OCI-LY1 (cell line): ENCODE results near the gene NPY4R2.
"Not testable (repeated sequence)": the region's sequence is repeated elsewhere in the genome, so short reads cannot be mapped to it uniquely, and the experiment has no call there.

Experiments used
- H2AFZ ChIP-seq: fragments of 200-600 bp; sonication (generic), shearing (Covaris generic); 2 replicates; pipeline ENCODE4 v1.6.0; 2014; ENCODE audit warnings: antibody characterized with exemption, mild to moderate bottlenecking, low read length
- H3F3A ChIP-seq: fragments of 200-600 bp; sonication (generic), shearing (Covaris generic); 2 replicates; pipeline ENCODE4 v1.6.0; 2014; ENCODE audit warnings: mild to moderate bottlenecking, antibody characterized with exemption, low read length, moderate library complexity; ENCODE audit not compliant: insufficient read depth
- H3K27ac ChIP-seq: fragments of 200-600 bp; sonication (generic); 2 replicates; pipeline ENCODE4 v1.5.1; 2014; ENCODE audit warnings: low read length, mixed run types, mild to moderate bottlenecking, low read depth; ENCODE audit not compliant: poor library complexity, severe bottlenecking
- H3K27me3 ChIP-seq: fragments of 200-600 bp; sonication (generic); 2 replicates; pipeline ENCODE4 v1.6.0; 2014; ENCODE audit warnings: antibody characterized with exemption, mild to moderate bottlenecking, low read length, moderate library complexity; ENCODE audit not compliant: insufficient read depth
- H3K36me3 ChIP-seq: fragments of 200-600 bp; sonication (generic); 2 replicates; pipeline ENCODE4 v1.6.1; 2014; ENCODE audit warnings: mild to moderate bottlenecking, antibody characterized with exemption, low read length, moderate library complexity, mixed read lengths; ENCODE audit not compliant: insufficient read depth
- H3K4me1 ChIP-seq: fragments of 200-600 bp; sonication (generic); 2 replicates; pipeline ENCODE4 v1.5.1; 2014; ENCODE audit warnings: mild to moderate bottlenecking, low read length, moderate library complexity; ENCODE audit not compliant: insufficient read depth, severe bottlenecking
- H3K4me2 ChIP-seq: fragments of 200-600 bp; sonication (generic), shearing (Covaris generic); 2 replicates; pipeline ENCODE4 v1.6.1; 2014; ENCODE audit warnings: low read length
- H3K4me3 ChIP-seq: fragments of 200-600 bp; sonication (generic); 2 replicates; pipeline ENCODE4 v1.5.1; 2014; ENCODE audit warnings: low read length, low read depth, mild to moderate bottlenecking, mixed read lengths; ENCODE audit not compliant: poor library complexity, severe bottlenecking
- H3K79me2 ChIP-seq: fragments of 200-600 bp; shearing (Covaris generic); 2 replicates; pipeline ENCODE4 v1.6.1; 2016; ENCODE audit warnings: mixed run types, low read length, mixed read lengths; ENCODE audit not compliant: insufficient read depth
- H3K9ac ChIP-seq: fragments of 200-600 bp; sonication (generic), shearing (Covaris generic); 2 replicates; pipeline ENCODE4 v1.6.1; 2014; ENCODE audit warnings: mild to moderate bottlenecking, low read length, mixed read lengths
- H3K9me2 ChIP-seq: fragments of 200-600 bp; sonication (generic), shearing (Covaris generic); 2 replicates; pipeline ENCODE4 v1.6.1; 2014; ENCODE audit warnings: low read depth, mild to moderate bottlenecking, low read length, mixed read lengths
- H3K9me3 ChIP-seq: fragments of 200-600 bp; shearing (Covaris generic); 2 replicates; pipeline ENCODE4 v1.6.1; 2014; ENCODE audit warnings: low read length, mixed read lengths
- H4K20me1 ChIP-seq: fragments of 200-600 bp; sonication (generic), shearing (Covaris generic); 2 replicates; pipeline ENCODE4 v1.6.0; 2016; ENCODE audit warnings: mild to moderate bottlenecking, low read length; ENCODE audit not compliant: insufficient read depth

NPY4R2 gene

GRCh38 chr10:47957158-47957557, 38.7 kb downstream of the NPY4R2 start:
- H3F3A ChIP-seq, H2AFZ ChIP-seq, H4K20me1 ChIP-seq, H3K9me3 ChIP-seq, H3K36me3 ChIP-seq, H3K27me3 ChIP-seq, H3K9ac ChIP-seq, H3K4me2 ChIP-seq, H3K9me2 ChIP-seq, H3K4me1 ChIP-seq, H3K4me3 ChIP-seq, H3K27ac ChIP-seq, H3K79me2 ChIP-seq: not testable (repeated sequence)

GRCh38 chr10:47959677-47960076, 41.2 kb downstream of the NPY4R2 start:
- H3K9ac ChIP-seq, H3K36me3 ChIP-seq, H4K20me1 ChIP-seq, H3K4me1 ChIP-seq, H3F3A ChIP-seq, H3K9me3 ChIP-seq, H2AFZ ChIP-seq, H3K79me2 ChIP-seq, H3K4me2 ChIP-seq, H3K4me3 ChIP-seq, H3K9me2 ChIP-seq, H3K27ac ChIP-seq, H3K27me3 ChIP-seq: not testable (repeated sequence)

- not testable (repeated sequence) for H3K4me3 ChIP-seq, H3K9ac ChIP-seq, H3K79me2 ChIP-seq, H2AFZ ChIP-seq, H4K20me1 ChIP-seq, H3K27me3 ChIP-seq, H3K4me1 ChIP-seq, H3K4me2 ChIP-seq, H3F3A ChIP-seq, H3K9me3 ChIP-seq, H3K36me3 ChIP-seq, H3K9me2 ChIP-seq, H3K27ac ChIP-seq
Measured at GRCh38 chr10:47960699-47961098, 42.2 kb downstream of the NPY4R2 start.

DNA sequence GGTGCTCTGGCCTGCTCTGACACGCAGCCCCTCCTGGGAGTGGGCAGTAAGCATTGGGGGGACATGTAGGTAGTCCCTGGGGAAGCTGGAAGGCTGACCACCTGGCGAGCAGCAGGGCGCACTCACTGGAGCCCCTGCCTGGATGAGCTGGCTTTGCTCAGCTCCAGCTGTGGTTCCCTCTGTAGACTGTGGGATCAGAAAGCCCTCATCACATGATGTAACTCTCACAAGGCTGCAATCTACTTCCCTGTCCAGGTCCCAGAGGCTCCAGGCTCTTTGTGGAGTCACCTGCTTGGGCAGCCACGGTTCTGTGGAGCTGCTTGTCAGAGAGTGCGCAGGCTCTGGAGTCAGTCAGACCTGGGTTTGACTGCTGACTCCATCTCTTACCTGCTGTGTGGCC, 44.3 kb downstream of the NPY4R2 start:
- not testable (repeated sequence) for H3K4me2 ChIP-seq, H3K4me3 ChIP-seq, H3K4me1 ChIP-seq, H3K79me2 ChIP-seq, H3K9ac ChIP-seq, H4K20me1 ChIP-seq, H3F3A ChIP-seq, H3K27ac ChIP-seq, H3K9me2 ChIP-seq, H3K9me3 ChIP-seq, H3K36me3 ChIP-seq, H3K27me3 ChIP-seq, H2AFZ ChIP-seq

GRCh38 chr10:47964280-47965063, 46.0 kb downstream of the NPY4R2 start:
- H3K9me2 ChIP-seq, H3K27me3 ChIP-seq, H2AFZ ChIP-seq: not testable (repeated sequence)

GRCh38 chr10:47968988-47969387, 50.5 kb downstream of the NPY4R2 start:
- not testable (repeated sequence) for H3K79me2 ChIP-seq, H3K4me1 ChIP-seq, H3K4me3 ChIP-seq, H3K9me3 ChIP-seq, H3K36me3 ChIP-seq, H3K27ac ChIP-seq, H3K27me3 ChIP-seq, H4K20me1 ChIP-seq, H2AFZ ChIP-seq, H3K9ac ChIP-seq, H3F3A ChIP-seq, H3K4me2 ChIP-seq, H3K9me2 ChIP-seq

More at GRCh38 chr10:47964280-47965063, 46.0 kb downstream of the NPY4R2 start:
- H3K9me3 ChIP-seq, H3K4me3 ChIP-seq, H3K9ac ChIP-seq, H3K27ac ChIP-seq, H3K36me3 ChIP-seq, H3K79me2 ChIP-seq, H3K4me1 ChIP-seq, H3K4me2 ChIP-seq, H3F3A ChIP-seq, H4K20me1 ChIP-seq: not testable (repeated sequence)

- H4K20me1 ChIP-seq, H3K79me2 ChIP-seq, H3K36me3 ChIP-seq, H3K9ac ChIP-seq, H3K4me3 ChIP-seq, H2AFZ ChIP-seq, H3K27ac ChIP-seq, H3F3A ChIP-seq, H3K27me3 ChIP-seq, H3K9me2 ChIP-seq, H3K9me3 ChIP-seq, H3K4me2 ChIP-seq, H3K4me1 ChIP-seq: not testable (repeated sequence)
Measured at GRCh38 chr10:47970047-47970446, 51.6 kb downstream of the NPY4R2 start.

GRCh38 chr10:47971598-47971997, 53.1 kb downstream of the NPY4R2 start:
- not testable (repeated sequence) for H3K36me3 ChIP-seq, H3K9me2 ChIP-seq, H3F3A ChIP-seq, H4K20me1 ChIP-seq, H3K4me2 ChIP-seq, H3K79me2 ChIP-seq, H2AFZ ChIP-seq, H3K27me3 ChIP-seq, H3K4me1 ChIP-seq, H3K9me3 ChIP-seq, H3K9ac ChIP-seq, H3K4me3 ChIP-seq, H3K27ac ChIP-seq
